ENCODE measurements around the gene PPP1R9A.
"Not testable (repeated sequence)": the region's sequence is repeated elsewhere in the genome, so short reads cannot be mapped to it uniquely, and the experiment has no call there.

- TF ChIP-seq CTCF, POLR2A (IDR thresholded peaks at IDR 0.05): not testable (repeated sequence)
Measured at GRCh38 chr7:95008773-95009172, 101.4 kb downstream of the PPP1R9A start.

Measured in tibial nerve (tissue), 3 donors.